Thoracic aorta (tissue), 2 donors: ENCODE data around the gene FGF13. TPM values are rescaled to one million over a fixed set of nuclear protein-coding genes. Genes with fewer than 3 reads are reported as not detected.

Source experiments
- ATAC-seq: fragments of 150-250 bp; one replicate; pipeline ENCODE4 v1.8.0; 2017; ENCODE audit warnings: low read depth; ENCODE audit not compliant: insufficient number of reproducible peaks, low FRiP score
- DNase-seq: peaks from one replicate; pipeline ENCODE4 v3.0.0-alpha.2; 2020; ENCODE audit warnings: low spot score
- H3K27ac ChIP-seq, 2 donors: fragments of 200-600 bp; sonication (generic); 1 replicate in 1 of 2; 2 replicates in 1 of 2; pipeline ENCODE4 v1.5.1; 2016; ENCODE audit warnings: mild to moderate bottlenecking in 2 of 2, moderate library complexity in 2 of 2
- H3K27me3 ChIP-seq: fragments of 200-600 bp; sonication (generic); replicated peaks from 2 replicates; pipeline ENCODE4 v1.6.0; 2016; ENCODE audit warnings: mild to moderate bottlenecking; ENCODE audit not compliant: insufficient read depth
- H3K36me3 ChIP-seq: fragments of 200-600 bp; sonication (generic); one replicate; pipeline ENCODE4 v1.5.1; 2016
- H3K4me1 ChIP-seq, 2 donors: fragments of 200-600 bp; sonication (generic); 1 replicate in 1 of 2; 2 replicates in 1 of 2; pipeline versions ENCODE4 v1.5.1 to v1.6.0; 2016; ENCODE audit warnings: low read depth in 2 of 2, mild to moderate bottlenecking in 1 of 2; ENCODE audit not compliant: control insufficient read depth in 1 of 2
- H3K4me3 ChIP-seq: fragments of 200-600 bp; sonication (generic); 2 replicates; pipeline ENCODE4 v1.5.1; 2016; ENCODE audit warnings: mild to moderate bottlenecking
- H3K9me3 ChIP-seq: fragments of 200-600 bp; sonication (generic); 2 replicates; pipeline ENCODE4 v1.5.1; 2016
- total RNA-seq, 2 donors: library from RNA; depleted of rRNA; stranded (reverse); fragments of >200 nt; gene quantifications; one replicate each; pipeline versions ENCODE4 v1.1.0 to v1.2.3, GENCODE V29; 2016
- TF ChIP-seq, protein P1 (sequence below): fragments of 200-600 bp; sonication (generic); IDR thresholded peaks from one replicate; pipeline ENCODE4 v1.5.1; 2019; ENCODE audit warnings: antibody characterized with exemption

FGF13 gene
- total RNA-seq, 2 donors from 2014 or later: 18.3 to 21.3 TPM

DNA sequence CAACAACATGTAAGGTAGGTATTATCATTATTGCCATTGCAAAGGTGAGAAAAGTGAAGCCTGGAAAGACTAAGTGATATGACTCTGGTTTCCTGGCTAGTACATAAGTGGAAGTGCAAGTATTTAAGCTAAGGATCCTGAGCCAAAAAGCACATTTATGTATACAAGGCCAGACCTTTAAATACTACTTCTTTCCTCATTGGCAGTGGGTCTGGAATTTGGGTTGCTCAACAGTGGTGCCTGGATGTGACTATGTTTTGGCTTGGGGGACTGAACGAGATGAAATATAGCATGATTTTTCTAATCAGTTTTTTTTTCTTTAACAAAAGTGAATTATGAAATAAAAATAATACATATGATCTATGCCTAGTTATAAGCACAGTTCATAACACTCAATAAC, 7.4 kb upstream of the FGF13 start:
- peaks cover 0 to 20% of the 10 kb centered on the region in 2 donors for H3K4me1 ChIP-seq
- ATAC-seq: no peak
- H3K27ac ChIP-seq: peak overlapping the region in 1 of 2 donors; percentile 30
- TF ChIP-seq, protein P1, sequence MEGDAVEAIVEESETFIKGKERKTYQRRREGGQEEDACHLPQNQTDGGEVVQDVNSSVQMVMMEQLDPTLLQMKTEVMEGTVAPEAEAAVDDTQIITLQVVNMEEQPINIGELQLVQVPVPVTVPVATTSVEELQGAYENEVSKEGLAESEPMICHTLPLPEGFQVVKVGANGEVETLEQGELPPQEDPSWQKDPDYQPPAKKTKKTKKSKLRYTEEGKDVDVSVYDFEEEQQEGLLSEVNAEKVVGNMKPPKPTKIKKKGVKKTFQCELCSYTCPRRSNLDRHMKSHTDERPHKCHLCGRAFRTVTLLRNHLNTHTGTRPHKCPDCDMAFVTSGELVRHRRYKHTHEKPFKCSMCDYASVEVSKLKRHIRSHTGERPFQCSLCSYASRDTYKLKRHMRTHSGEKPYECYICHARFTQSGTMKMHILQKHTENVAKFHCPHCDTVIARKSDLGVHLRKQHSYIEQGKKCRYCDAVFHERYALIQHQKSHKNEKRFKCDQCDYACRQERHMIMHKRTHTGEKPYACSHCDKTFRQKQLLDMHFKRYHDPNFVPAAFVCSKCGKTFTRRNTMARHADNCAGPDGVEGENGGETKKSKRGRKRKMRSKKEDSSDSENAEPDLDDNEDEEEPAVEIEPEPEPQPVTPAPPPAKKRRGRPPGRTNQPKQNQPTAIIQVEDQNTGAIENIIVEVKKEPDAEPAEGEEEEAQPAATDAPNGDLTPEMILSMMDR: no peak
- no peaks in the 10 kb centered on the region for H3K27me3 ChIP-seq
- no peak for DNase-seq
- no peaks in the 10 kb centered on the region for H3K9me3 ChIP-seq
- H3K4me3 ChIP-seq: no peak overlapping the region
- H3K36me3 ChIP-seq: no peaks in the 10 kb centered on the region

DNA sequence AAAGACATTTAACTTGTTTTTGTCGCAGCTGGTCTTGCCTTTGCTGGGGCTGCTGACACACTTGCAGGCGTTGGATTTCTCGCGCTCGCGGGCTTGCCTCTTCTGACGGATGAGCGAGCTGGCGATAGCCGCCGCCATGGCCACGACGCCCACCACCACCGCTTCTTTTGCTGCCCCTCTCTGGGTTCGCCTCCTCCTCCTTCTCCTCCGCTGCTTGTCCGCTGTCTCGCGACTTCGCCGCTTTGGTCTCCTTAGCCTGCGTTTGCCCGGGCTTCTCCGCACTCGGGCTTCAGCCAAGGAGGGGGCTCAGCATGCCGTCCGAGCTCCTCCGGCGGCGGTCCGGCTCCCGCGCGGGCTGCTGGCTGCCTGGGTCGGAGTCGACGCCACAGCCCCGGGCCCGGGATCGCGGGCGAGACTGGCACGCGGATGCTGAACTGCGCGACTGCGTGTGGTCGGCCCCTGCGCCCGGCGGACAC, 613 bp downstream of the FGF13 start:
- H3K9me3 ChIP-seq: no peaks in the 10 kb centered on the region
- DNase-seq (no peak), ATAC-seq (no peak)
- H3K4me1 ChIP-seq: peaks cover 0 to 14% of the 10 kb centered on the region in 2 donors
- no peaks in the 10 kb centered on the region for H3K36me3 ChIP-seq
- peak overlapping the region; percentile 75 for H3K4me3 ChIP-seq
- TF ChIP-seq, protein P1: no peak
- H3K27me3 ChIP-seq: no peaks in the 10 kb centered on the region
- H3K27ac ChIP-seq: peak overlapping the region; percentile 63 to 69

DNA sequence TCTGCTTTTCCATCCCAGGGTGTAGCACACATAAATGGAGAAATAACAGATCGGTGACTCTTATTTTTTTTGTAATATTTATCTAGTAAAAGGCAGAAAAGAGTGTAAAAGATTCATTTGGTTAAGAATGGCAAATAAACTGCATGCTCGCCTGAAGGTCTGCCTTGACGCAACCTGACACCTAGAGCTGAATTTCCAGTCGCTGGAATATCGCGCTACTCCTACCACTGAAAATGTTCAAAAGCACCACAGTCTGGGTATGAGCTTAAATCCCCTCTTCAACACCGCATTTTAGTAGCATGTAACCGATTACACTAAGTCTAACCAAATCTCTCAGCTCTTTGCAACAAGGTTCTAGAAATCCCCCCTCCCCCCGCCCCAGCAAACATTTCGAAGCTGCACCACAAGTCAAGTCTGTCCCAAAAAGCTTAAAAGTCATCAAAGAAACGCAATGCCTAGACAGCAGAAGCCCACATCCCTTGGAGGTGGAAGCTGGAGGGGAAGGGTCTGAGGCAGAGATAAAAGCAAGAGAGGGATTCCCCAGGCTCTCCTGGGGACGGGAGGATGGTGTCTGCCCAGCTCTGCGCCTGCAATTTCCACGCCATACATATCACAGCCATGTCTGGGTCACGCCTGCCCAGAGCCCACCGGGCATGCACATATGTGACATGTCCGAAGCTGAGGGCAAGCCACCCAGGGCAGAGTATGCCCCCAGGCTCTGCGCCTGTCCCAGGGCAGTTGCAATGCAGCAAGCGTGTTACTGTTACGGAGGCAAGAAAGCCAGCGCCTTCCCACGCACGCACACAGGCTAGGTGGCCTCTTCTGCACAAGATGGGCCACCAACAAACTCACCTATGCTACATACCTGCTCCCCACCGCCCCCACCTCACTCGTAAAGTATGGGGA, 1.4 kb downstream of the FGF13 start:
- TF ChIP-seq, protein P1: no peak
- Histone ChIP-seq H3K4me3 (peak overlapping the region; percentile 75), H3K9me3 (no peaks in the 10 kb centered on the region), H3K27me3 (no peaks in the 10 kb centered on the region), H3K27ac (peak overlapping the region; percentile 63 to 69), H3K36me3 (no peaks in the 10 kb centered on the region), H3K4me1 (peaks cover 0 to 8% of the 10 kb centered on the region in 2 donors)
- DNase-seq (no peak), ATAC-seq (no peak)

DNA sequence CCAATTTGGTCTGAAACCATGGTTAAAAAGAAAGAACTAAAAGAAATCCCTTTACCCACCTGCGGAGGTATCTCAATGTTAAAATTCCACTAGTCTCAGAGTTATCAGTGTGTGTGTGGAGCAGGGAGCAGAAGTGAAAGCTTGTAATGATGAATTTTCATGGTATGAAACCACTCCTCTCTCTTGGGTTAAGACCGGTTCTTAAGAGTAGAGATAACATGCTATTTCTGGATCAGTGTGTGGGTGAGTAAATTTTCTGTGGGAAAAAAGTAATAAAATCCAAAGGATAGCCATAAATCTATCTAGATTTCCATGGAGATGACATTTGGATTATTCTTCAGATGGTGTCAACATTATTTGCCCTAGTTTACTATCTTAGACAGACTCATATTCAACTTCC, 3.2 kb downstream of the FGF13 start:
- Histone ChIP-seq H3K4me3 (no peak overlapping the region), H3K9me3 (no peaks in the 10 kb centered on the region), H3K36me3 (no peaks in the 10 kb centered on the region), H3K4me1 (peaks cover 0 to 8% of the 10 kb centered on the region in 2 donors), H3K27me3 (no peaks in the 10 kb centered on the region), H3K27ac (no peak overlapping the region)
- ATAC-seq (no peak), DNase-seq (no peak)
- TF ChIP-seq, protein P1: no peak

DNA sequence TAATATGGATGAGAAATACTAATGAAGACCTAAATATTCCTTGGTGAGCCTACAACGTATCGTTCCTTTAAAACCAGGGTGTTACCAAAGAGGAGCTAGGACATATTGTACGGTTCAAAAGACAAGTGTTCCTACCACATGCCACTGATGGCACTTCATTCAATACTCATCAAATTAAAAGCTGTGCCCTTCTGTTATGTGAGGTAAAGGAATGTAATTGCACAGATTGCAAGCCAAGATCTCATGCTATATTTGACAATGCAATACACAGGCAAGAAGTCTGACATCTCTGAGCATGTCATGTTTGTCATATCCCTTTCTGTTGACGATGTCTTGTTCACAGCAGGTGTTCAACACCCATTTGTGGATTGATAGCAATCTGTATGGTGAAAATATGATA, 6.9 kb downstream of the FGF13 start:
- Histone ChIP-seq H3K27me3 (no peaks in the 10 kb centered on the region), H3K4me3 (no peak overlapping the region), H3K4me1 (no peaks in the 10 kb centered on the region), H3K36me3 (no peaks in the 10 kb centered on the region), H3K9me3 (no peaks in the 10 kb centered on the region), H3K27ac (no peak overlapping the region)
- TF ChIP-seq, protein P1: no peak
- DNase-seq (no peak), ATAC-seq (no peak)
